GM23338 (cell line): ENCODE results near the gene ZNF664. TPM values are rescaled to one million over a fixed set of nuclear protein-coding genes. Genes with fewer than 3 reads are reported as not detected.

Experiments used
- ATAC-seq: fragments of 200-7000 bp; cut with Tn5 transposase; 3 replicates; pipeline ENCODE4 v1.9.1; 2020
- DNase-seq: peaks from one replicate; pipeline ENCODE4 v3.0.0-alpha.2; 2015; ENCODE audit warnings: low spot score
- H2AFZ ChIP-seq: fragments of 200-600 bp; sonication (generic); 2 replicates; pipeline ENCODE4 v1.8.0; 2016; ENCODE audit warnings: antibody characterized with exemption, mild to moderate bottlenecking, moderate library complexity
- H3F3A ChIP-seq: fragments of 200-600 bp; sonication (generic); replicated peaks from 2 replicates; pipeline ENCODE4 v1.8.0; 2017; ENCODE audit warnings: antibody characterized with exemption, mixed run types, low read depth
- H3K27ac ChIP-seq: fragments of 200-600 bp; sonication (generic); 2 replicates; pipeline ENCODE4 v1.6.1; 2016; ENCODE audit warnings: low read depth
- H3K27me3 ChIP-seq: fragments of 200-600 bp; sonication (generic); 2 replicates; pipeline ENCODE4 v1.8.0; 2016; ENCODE audit warnings: mild to moderate bottlenecking, mixed run types, moderate library complexity; ENCODE audit not compliant: insufficient read depth
- H3K36me3 ChIP-seq: fragments of 200-600 bp; sonication (generic); 2 replicates; pipeline ENCODE4 v1.8.0; 2016; ENCODE audit warnings: mild to moderate bottlenecking; ENCODE audit not compliant: insufficient read depth
- H3K4me1 ChIP-seq: fragments of 200-600 bp; sonication (generic); 2 replicates; pipeline ENCODE4 v1.8.0; 2016; ENCODE audit warnings: mild to moderate bottlenecking, moderate library complexity; ENCODE audit not compliant: insufficient read depth
- H3K4me2 ChIP-seq: fragments of 200-600 bp; sonication (generic); 2 replicates; pipeline ENCODE4 v1.7.1; 2017; ENCODE audit warnings: mixed run types
- H3K4me3 ChIP-seq: fragments of 200-600 bp; sonication (generic); 2 replicates; pipeline ENCODE4 v1.6.1; 2016; ENCODE audit warnings: mixed run types
- H3K79me2 ChIP-seq: fragments of 200-600 bp; sonication (generic); replicated peaks from 2 replicates; pipeline ENCODE4 v1.8.0; 2017; ENCODE audit warnings: mild to moderate bottlenecking; ENCODE audit not compliant: insufficient read depth
- H3K9me2 ChIP-seq: fragments of 200-600 bp; sonication (generic); 2 replicates; pipeline ENCODE4 v1.8.0; 2017; ENCODE audit not compliant: insufficient read depth
- H4K20me1 ChIP-seq: fragments of 200-600 bp; sonication (generic); replicated peaks from 2 replicates; pipeline ENCODE4 v1.8.0; 2017; ENCODE audit warnings: mild to moderate bottlenecking; ENCODE audit not compliant: insufficient read depth
- H3K27ac Mint-ChIP-seq: 2 replicates; pipeline ENCODE4 v1.8.0; 2020; ENCODE audit warnings: inconsistent platforms, mild to moderate bottlenecking, moderate library complexity, mixed read lengths
- H3K27me3 Mint-ChIP-seq: 3 replicates; pipeline ENCODE4 v1.8.0; 2022; ENCODE audit warnings: low read depth, mild to moderate bottlenecking, moderate library complexity, mixed read lengths, inconsistent platforms; ENCODE audit not compliant: insufficient read depth, poor library complexity
- H3K36me3 Mint-ChIP-seq: 3 replicates; pipeline ENCODE4 v1.8.0; 2021; ENCODE audit warnings: low read depth, mild to moderate bottlenecking, inconsistent platforms, moderate library complexity, mixed read lengths
- H3K4me1 Mint-ChIP-seq: 3 replicates; pipeline ENCODE4 v1.8.0; 2020; ENCODE audit warnings: mild to moderate bottlenecking, inconsistent platforms, mixed read lengths
- H3K4me3 Mint-ChIP-seq: 3 replicates; pipeline ENCODE4 v1.8.0; 2021; ENCODE audit warnings: moderate library complexity, mild to moderate bottlenecking, inconsistent platforms, mixed read lengths
- H3K9me3 Mint-ChIP-seq: 3 replicates; pipeline ENCODE4 v1.8.0; 2020; ENCODE audit warnings: moderate library complexity, mild to moderate bottlenecking, inconsistent platforms, mixed read lengths
- CREB1 ChIP-seq: fragments of 250-450 bp; sonication (Bioruptor Pico); IDR thresholded peaks from 2 replicates; pipeline ENCODE4 v1.5.0; 2020; ENCODE audit warnings: low read depth, mild to moderate bottlenecking, moderate library complexity
- EZH2phosphoT487 ChIP-seq: fragments of 200-600 bp; sonication (generic); IDR thresholded peaks from one replicate; pipeline ENCODE4 v1.8.1; 2018; ENCODE audit warnings: antibody characterized with exemption; ENCODE audit not compliant: unreplicated experiment
- JUNB ChIP-seq: IDR thresholded peaks from one replicate; pipeline ENCODE4 v1.6.1; 2016; ENCODE audit warnings: antibody characterized with exemption; ENCODE audit not compliant: unreplicated experiment
- NANOG ChIP-seq: IDR thresholded peaks from 2 replicates; pipeline ENCODE4 v1.6.1; 2016; ENCODE audit warnings: antibody characterized with exemption, borderline replicate concordance
- POLR2AphosphoS5 ChIP-seq: IDR thresholded peaks from 2 replicates; pipeline ENCODE4 v1.6.1; 2016; ENCODE audit warnings: antibody characterized with exemption, low read depth
- ZNF331 ChIP-seq: fragments of 250-450 bp; sonication (Bioruptor Pico); IDR thresholded peaks from 2 replicates; pipeline ENCODE4 v1.5.0; 2020; ENCODE audit warnings: low read depth, mild to moderate bottlenecking, moderate library complexity
- polyA plus RNA-seq: library from polyadenylated mRNA; unstranded; fragments of >200 nt; fragmentation: Nextera tagmentation; extraction: Ambion mirVana; gene quantifications from 2 replicates; pipeline ENCODE4 v1.2.1, GENCODE V29; 2016
- total RNA-seq: library from RNA; depleted of rRNA; stranded (reverse); fragments of >200 nt; shearing (Covaris generic); gene quantifications from 2 replicates; pipeline ENCODE4 v1.2.3, GENCODE V29; 2014
- TF ChIP-seq, protein P1 (sequence below), 2 experiments: fragments of 200-600 bp in 1 of 2; sonication (generic) in 1 of 2; conservative IDR thresholded peaks; 2 replicates each; pipeline versions ENCODE4 v1.5.1 to v1.6.1; 2016 to 2017; ENCODE audit warnings: antibody characterized with exemption in 2 of 2, low read depth in 2 of 2, mild to moderate bottlenecking in 2 of 2, moderate library complexity in 1 of 2
- TF ChIP-seq, protein P2 (sequence below): IDR thresholded peaks from 2 replicates; pipeline ENCODE4 v1.6.1; 2016; ENCODE audit warnings: antibody characterized with exemption
- TF ChIP-seq, protein P3 (sequence below): IDR thresholded peaks from one replicate; pipeline ENCODE4 v1.6.1; 2018; ENCODE audit warnings: antibody characterized with exemption; ENCODE audit not compliant: unreplicated experiment

The ZNF664 gene
- total and polyA plus RNA-seq, 2 experiments from 2014 or later, result 8.1 to 35.2 TPM

DNA sequence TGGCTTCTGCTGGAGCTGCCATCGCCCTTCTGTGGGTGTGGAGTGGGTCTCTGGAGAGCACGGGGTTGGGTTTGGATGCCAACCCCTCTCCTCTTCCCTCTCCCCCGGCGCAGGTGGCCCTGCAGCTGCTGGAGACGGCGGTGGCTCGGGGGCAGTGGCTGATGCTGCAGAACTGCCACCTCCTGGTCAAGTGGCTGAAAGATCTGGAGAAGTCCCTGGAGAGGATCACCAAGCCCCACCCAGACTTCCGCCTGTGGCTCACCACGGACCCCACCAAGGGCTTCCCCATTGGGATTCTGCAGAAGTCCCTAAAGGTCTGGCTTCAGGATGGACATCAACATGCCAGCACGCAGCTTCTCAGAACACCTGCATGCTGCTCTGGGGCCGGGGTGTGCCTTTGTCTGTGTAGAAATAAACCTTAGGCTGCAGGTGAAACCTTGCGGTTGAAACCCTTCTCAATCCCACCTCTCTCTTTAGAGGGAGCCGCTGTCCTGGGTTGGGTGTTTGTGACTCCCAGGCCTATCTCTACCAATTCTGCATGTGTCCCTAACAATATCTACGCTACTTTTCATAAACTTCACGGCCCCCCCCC, 44.6 kb upstream of the ZNF664 start:
- H3F3A ChIP-seq, result no peaks in the 10 kb centered on the region
- Mint-ChIP-seq H3K27me3 (peaks cover 7% of the 10 kb centered on the region), H3K4me1 (no peaks in the 10 kb centered on the region; the same call in 2 of the 3 replicates), H3K9me3 (no peaks in the 10 kb centered on the region), H3K27ac (no peak overlapping the region), H3K36me3 (no peaks in the 10 kb centered on the region), H3K4me3 (no peak overlapping the region)
- no peak overlapping the region for H3K4me2 ChIP-seq
- no peak overlapping the region for H3K27ac ChIP-seq
- no peak for TF ChIP-seq POLR2AphosphoS5
- TF ChIP-seq, protein P1, sequence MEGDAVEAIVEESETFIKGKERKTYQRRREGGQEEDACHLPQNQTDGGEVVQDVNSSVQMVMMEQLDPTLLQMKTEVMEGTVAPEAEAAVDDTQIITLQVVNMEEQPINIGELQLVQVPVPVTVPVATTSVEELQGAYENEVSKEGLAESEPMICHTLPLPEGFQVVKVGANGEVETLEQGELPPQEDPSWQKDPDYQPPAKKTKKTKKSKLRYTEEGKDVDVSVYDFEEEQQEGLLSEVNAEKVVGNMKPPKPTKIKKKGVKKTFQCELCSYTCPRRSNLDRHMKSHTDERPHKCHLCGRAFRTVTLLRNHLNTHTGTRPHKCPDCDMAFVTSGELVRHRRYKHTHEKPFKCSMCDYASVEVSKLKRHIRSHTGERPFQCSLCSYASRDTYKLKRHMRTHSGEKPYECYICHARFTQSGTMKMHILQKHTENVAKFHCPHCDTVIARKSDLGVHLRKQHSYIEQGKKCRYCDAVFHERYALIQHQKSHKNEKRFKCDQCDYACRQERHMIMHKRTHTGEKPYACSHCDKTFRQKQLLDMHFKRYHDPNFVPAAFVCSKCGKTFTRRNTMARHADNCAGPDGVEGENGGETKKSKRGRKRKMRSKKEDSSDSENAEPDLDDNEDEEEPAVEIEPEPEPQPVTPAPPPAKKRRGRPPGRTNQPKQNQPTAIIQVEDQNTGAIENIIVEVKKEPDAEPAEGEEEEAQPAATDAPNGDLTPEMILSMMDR (conservative IDR thresholded peaks at IDR 0.05; ENCODE audit: low read depth in 2 of 2), result peak in 1 of 2 experiments; percentile 47; a peak in 2 of 4 replicates
- no peak overlapping the region for H3K4me3 ChIP-seq
- no peak overlapping the region for H2AFZ ChIP-seq
- H3K4me1 ChIP-seq, result no peaks in the 10 kb centered on the region
- 0 out of 2 replicates have a peak, but pooled peaks cover 5% of the 10 kb centered on the region for H4K20me1 ChIP-seq
- no peaks in the 10 kb centered on the region for H3K27me3 ChIP-seq
- DNase-seq (no peak), ATAC-seq (peak; percentile 42; the same call in 2 of the 3 replicates)
- H3K36me3 ChIP-seq, result no peaks in the 10 kb centered on the region
- H3K9me2 ChIP-seq, result no peaks in the 10 kb centered on the region; the same call in 1 of the 2 replicates
- no peaks in the 10 kb centered on the region for H3K79me2 ChIP-seq

DNA sequence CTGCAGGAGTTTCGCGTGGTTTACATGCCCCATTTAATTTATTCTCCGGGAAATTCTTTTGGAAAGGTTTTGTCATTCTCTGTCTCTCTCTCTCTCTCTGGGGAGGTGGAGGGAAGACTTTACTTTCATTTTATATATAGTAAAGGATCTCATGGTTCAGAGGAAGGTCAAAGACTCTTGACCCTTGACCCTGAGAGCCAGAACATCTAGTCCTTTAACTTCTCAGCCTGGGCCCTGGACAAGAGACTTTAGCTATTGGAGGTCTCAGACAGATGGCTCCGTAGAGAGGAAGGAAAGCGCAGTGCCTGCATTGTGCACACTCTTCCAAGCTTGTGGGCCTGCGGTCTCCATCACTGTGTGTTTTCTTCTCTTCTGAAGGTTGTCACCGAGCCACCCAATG, 44.1 kb upstream of the ZNF664 start:
- no peaks in the 10 kb centered on the region for H3K4me1 ChIP-seq
- H2AFZ ChIP-seq, result no peak overlapping the region
- H3K36me3 ChIP-seq, result no peaks in the 10 kb centered on the region
- H3K4me3 ChIP-seq, result no peak overlapping the region
- Mint-ChIP-seq H3K27me3 (peaks cover 7% of the 10 kb centered on the region), H3K4me3 (no peak overlapping the region), H3K4me1 (no peaks in the 10 kb centered on the region; the same call in 2 of the 3 replicates), H3K36me3 (no peaks in the 10 kb centered on the region), H3K27ac (no peak overlapping the region), H3K9me3 (no peaks in the 10 kb centered on the region)
- H3K79me2 ChIP-seq, result no peaks in the 10 kb centered on the region
- no peaks in the 10 kb centered on the region; the same call in 1 of the 2 replicates for H3K9me2 ChIP-seq
- H3F3A ChIP-seq, result no peaks in the 10 kb centered on the region
- H3K27me3 ChIP-seq, result no peaks in the 10 kb centered on the region
- no peak overlapping the region for H3K27ac ChIP-seq
- TF ChIP-seq, protein P1 (conservative IDR thresholded peaks at IDR 0.05; ENCODE audit: low read depth in 2 of 2), result no peak
- TF ChIP-seq, protein P2, sequence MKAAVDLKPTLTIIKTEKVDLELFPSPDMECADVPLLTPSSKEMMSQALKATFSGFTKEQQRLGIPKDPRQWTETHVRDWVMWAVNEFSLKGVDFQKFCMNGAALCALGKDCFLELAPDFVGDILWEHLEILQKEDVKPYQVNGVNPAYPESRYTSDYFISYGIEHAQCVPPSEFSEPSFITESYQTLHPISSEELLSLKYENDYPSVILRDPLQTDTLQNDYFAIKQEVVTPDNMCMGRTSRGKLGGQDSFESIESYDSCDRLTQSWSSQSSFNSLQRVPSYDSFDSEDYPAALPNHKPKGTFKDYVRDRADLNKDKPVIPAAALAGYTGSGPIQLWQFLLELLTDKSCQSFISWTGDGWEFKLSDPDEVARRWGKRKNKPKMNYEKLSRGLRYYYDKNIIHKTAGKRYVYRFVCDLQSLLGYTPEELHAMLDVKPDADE, result no peak
- TF ChIP-seq, protein P3, sequence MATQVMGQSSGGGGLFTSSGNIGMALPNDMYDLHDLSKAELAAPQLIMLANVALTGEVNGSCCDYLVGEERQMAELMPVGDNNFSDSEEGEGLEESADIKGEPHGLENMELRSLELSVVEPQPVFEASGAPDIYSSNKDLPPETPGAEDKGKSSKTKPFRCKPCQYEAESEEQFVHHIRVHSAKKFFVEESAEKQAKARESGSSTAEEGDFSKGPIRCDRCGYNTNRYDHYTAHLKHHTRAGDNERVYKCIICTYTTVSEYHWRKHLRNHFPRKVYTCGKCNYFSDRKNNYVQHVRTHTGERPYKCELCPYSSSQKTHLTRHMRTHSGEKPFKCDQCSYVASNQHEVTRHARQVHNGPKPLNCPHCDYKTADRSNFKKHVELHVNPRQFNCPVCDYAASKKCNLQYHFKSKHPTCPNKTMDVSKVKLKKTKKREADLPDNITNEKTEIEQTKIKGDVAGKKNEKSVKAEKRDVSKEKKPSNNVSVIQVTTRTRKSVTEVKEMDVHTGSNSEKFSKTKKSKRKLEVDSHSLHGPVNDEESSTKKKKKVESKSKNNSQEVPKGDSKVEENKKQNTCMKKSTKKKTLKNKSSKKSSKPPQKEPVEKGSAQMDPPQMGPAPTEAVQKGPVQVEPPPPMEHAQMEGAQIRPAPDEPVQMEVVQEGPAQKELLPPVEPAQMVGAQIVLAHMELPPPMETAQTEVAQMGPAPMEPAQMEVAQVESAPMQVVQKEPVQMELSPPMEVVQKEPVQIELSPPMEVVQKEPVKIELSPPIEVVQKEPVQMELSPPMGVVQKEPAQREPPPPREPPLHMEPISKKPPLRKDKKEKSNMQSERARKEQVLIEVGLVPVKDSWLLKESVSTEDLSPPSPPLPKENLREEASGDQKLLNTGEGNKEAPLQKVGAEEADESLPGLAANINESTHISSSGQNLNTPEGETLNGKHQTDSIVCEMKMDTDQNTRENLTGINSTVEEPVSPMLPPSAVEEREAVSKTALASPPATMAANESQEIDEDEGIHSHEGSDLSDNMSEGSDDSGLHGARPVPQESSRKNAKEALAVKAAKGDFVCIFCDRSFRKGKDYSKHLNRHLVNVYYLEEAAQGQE, result no peak
- TF ChIP-seq ZNF331 (CRISPR knock-in tag), result no peak
- TF ChIP-seq EZH2phosphoT487, result no peak
- no peak for TF ChIP-seq CREB1
- TF ChIP-seq JUNB, result no peak
- TF ChIP-seq NANOG, result no peak
- H3K4me2 ChIP-seq, result no peak overlapping the region
- DNase-seq, result no peak
- ATAC-seq, result no peak
- H4K20me1 ChIP-seq, result 0 out of 2 replicates have a peak, but pooled peaks cover 5% of the 10 kb centered on the region
